ENCODE data around the gene MSI2. TPM values are rescaled to one million over a fixed set of nuclear protein-coding genes. Genes with fewer than 3 reads are reported as not detected.

MSI2 gene
- total RNA-seq, 2 experiments from 2014 or later: 131 to 164 TPM

DNA sequence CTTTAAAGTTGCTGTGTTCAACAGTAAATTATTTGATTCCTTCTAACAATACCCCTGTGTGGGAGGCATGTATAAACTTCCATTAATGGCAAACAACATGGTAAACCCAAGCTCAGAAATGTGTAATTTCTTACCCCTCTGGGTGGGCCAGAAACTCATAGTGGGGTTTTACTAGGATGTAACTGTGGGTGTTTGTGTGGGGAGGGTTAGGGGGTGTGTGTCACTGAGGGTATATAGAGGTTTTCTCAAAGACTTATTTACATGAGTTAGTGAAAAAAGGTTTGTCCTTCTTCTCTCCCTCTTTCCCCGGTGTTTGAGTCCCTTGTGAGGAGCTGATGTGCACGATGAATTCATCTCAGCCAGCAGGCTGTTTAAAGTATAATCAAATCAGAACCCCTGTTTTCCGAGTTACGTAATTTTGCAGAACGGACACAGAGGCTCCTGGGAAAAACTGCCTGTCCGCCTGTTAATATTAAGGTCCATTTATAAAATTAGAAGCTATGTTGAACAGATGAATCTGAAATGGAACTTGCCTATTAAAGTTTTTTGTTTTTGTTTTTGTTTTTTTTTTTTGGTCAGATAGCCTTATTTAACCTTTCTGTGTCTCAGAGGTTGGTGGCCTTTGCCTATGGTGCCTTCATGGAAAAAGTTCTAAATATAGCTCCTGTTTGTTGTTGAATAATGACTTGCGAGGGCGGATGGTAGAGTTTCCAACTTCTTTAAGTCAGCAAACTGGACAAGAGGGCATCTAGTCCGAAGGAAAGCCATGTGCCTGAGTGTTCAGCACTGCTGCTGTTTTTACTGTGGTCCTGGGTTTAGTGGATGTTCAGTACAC lies 73.3 kb downstream of the MSI2 start:
- Histone ChIP-seq H3K4me1 (ENCODE audit: insufficient read depth, low read length, poor library complexity, severe bottlenecking) (peaks cover 10% of the 10 kb centered on the region), H2AFZ (ENCODE audit: low read length) (no peak overlapping the region), H3K9me3 (ENCODE audit: low read length) (no peaks in the 10 kb centered on the region), H3K4me2 (ENCODE audit: low read length) (no peak overlapping the region), H3K79me2 (ENCODE audit: insufficient read depth, low read depth, low read length) (no peaks in the 10 kb centered on the region), H3K4me3 (ENCODE audit: low read depth, low read length, poor library complexity, severe bottlenecking) (no peak overlapping the region), H3K9me2 (ENCODE audit: insufficient read depth, low read length) (no peaks in the 10 kb centered on the region), H3K36me3 (ENCODE audit: insufficient read depth, low read length) (peaks cover 26% of the 10 kb centered on the region), H3K27ac (ENCODE audit: low read depth, low read length, poor library complexity, severe bottlenecking) (no peak overlapping the region), H4K20me1 (ENCODE audit: insufficient read depth, low read length) (no peaks in the 10 kb centered on the region)
- intact Hi-C loops (cut with micrococcal nuclease; ENCODE audit: unreplicated experiment): no loop called here
- TF ChIP-seq, protein P1, sequence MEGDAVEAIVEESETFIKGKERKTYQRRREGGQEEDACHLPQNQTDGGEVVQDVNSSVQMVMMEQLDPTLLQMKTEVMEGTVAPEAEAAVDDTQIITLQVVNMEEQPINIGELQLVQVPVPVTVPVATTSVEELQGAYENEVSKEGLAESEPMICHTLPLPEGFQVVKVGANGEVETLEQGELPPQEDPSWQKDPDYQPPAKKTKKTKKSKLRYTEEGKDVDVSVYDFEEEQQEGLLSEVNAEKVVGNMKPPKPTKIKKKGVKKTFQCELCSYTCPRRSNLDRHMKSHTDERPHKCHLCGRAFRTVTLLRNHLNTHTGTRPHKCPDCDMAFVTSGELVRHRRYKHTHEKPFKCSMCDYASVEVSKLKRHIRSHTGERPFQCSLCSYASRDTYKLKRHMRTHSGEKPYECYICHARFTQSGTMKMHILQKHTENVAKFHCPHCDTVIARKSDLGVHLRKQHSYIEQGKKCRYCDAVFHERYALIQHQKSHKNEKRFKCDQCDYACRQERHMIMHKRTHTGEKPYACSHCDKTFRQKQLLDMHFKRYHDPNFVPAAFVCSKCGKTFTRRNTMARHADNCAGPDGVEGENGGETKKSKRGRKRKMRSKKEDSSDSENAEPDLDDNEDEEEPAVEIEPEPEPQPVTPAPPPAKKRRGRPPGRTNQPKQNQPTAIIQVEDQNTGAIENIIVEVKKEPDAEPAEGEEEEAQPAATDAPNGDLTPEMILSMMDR (conservative IDR thresholded peaks at IDR 0.05; ENCODE audit: low read length): no peak
- no peak for TF ChIP-seq EZH2phosphoT487 (IDR thresholded peaks at IDR 0.05; ENCODE audit: borderline replicate concordance, low read depth, low read length)
- DNase-seq (ENCODE audit: low spot score): no peak
- no TSS peak for BruUV-seq (replicated peaks)
- CTCF ChIA-PET (ENCODE audit: unreplicated experiment): no interaction called here
- POLR2A ChIA-PET: interaction anchor here (0.7 kb wide), 1 partner anchor 312 kb away, joined by 3 read pairs; no protein-coding TSS in a partner anchor

DNA sequence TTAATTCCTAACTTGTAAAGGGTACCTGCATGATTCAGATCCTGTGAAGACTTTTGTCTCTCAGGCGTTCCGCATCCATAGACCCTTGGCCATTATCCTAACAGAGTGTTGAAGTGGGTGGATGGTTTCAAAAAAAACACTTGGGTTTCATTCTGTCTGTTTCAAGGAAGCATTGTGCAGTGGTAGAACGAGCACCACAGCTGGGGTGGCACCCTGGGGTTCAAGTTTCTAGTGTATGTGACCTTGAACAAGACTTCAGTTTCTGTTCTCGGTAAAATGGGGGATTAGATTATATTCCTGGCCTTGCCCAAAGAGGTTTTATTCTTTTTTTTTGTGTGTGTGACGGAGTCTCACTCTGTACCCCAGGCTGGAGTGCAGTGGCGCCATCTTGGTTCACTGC lies 74.3 kb downstream of the MSI2 start:
- H3K9me3 ChIP-seq (ENCODE audit: low read length): no peaks in the 10 kb centered on the region
- intact Hi-C loops (cut with micrococcal nuclease; ENCODE audit: unreplicated experiment): no loop called here
- TF ChIP-seq, protein P1 (conservative IDR thresholded peaks at IDR 0.05; ENCODE audit: low read length): no peak
- TF ChIP-seq EZH2phosphoT487 (IDR thresholded peaks at IDR 0.05; ENCODE audit: borderline replicate concordance, low read depth, low read length): no peak
- no peak for DNase-seq (ENCODE audit: low spot score)
- no peak overlapping the region for H3K4me2 ChIP-seq (ENCODE audit: low read length)
- CTCF ChIA-PET (ENCODE audit: unreplicated experiment): no interaction called here
- H4K20me1 ChIP-seq (ENCODE audit: insufficient read depth, low read length): no peaks in the 10 kb centered on the region
- H2AFZ ChIP-seq (ENCODE audit: low read length): no peak overlapping the region
- BruUV-seq (replicated peaks): no TSS peak
- H3K79me2 ChIP-seq (ENCODE audit: insufficient read depth, low read depth, low read length): no peaks in the 10 kb centered on the region
- peaks cover 23% of the 10 kb centered on the region for H3K36me3 ChIP-seq (ENCODE audit: insufficient read depth, low read length)
- no peak overlapping the region for H3K4me3 ChIP-seq (ENCODE audit: low read depth, low read length, poor library complexity, severe bottlenecking)
- peaks cover 10% of the 10 kb centered on the region for H3K4me1 ChIP-seq (ENCODE audit: insufficient read depth, low read length, poor library complexity, severe bottlenecking)
- H3K27ac ChIP-seq (ENCODE audit: low read depth, low read length, poor library complexity, severe bottlenecking): no peak overlapping the region
- POLR2A ChIA-PET: no interaction called here
- H3K9me2 ChIP-seq (ENCODE audit: insufficient read depth, low read length): no peaks in the 10 kb centered on the region

GRCh38 chr17:57331423-57331822 lies 75.1 kb downstream of the MSI2 start:
- no peak for TF ChIP-seq EZH2phosphoT487 (IDR thresholded peaks at IDR 0.05; ENCODE audit: borderline replicate concordance, low read depth, low read length)
- TF ChIP-seq, protein P1 (conservative IDR thresholded peaks at IDR 0.05; ENCODE audit: low read length): no peak
- H3K4me3 ChIP-seq (ENCODE audit: low read depth, low read length, poor library complexity, severe bottlenecking): no peak overlapping the region
- no peaks in the 10 kb centered on the region for H3K79me2 ChIP-seq (ENCODE audit: insufficient read depth, low read depth, low read length)
- no peak for DNase-seq (ENCODE audit: low spot score)
- POLR2A ChIA-PET: no interaction called here
- H4K20me1 ChIP-seq (ENCODE audit: insufficient read depth, low read length): no peaks in the 10 kb centered on the region
- intact Hi-C loops (cut with micrococcal nuclease; ENCODE audit: unreplicated experiment): no loop called here
- no peaks in the 10 kb centered on the region for H3K9me2 ChIP-seq (ENCODE audit: insufficient read depth, low read length)
- peaks cover 23% of the 10 kb centered on the region for H3K36me3 ChIP-seq (ENCODE audit: insufficient read depth, low read length)
- no peak overlapping the region for H3K27ac ChIP-seq (ENCODE audit: low read depth, low read length, poor library complexity, severe bottlenecking)
- CTCF ChIA-PET (ENCODE audit: unreplicated experiment): no interaction called here
- no peaks in the 10 kb centered on the region for H3K9me3 ChIP-seq (ENCODE audit: low read length)
- no peak overlapping the region for H2AFZ ChIP-seq (ENCODE audit: low read length)
- peaks cover 10% of the 10 kb centered on the region for H3K4me1 ChIP-seq (ENCODE audit: insufficient read depth, low read length, poor library complexity, severe bottlenecking)
- no TSS peak for BruUV-seq (replicated peaks)
- no peak overlapping the region for H3K4me2 ChIP-seq (ENCODE audit: low read length)
